Measurements from ENCODE around the gene MACROD2. TPM values are rescaled to one million over a fixed set of nuclear protein-coding genes. Genes with fewer than 3 reads are reported as not detected.

The MACROD2 gene
- total and polyA plus RNA-seq, 2 of the 4 experiments (the other 2 are of a cell fraction): not detected

- Histone ChIP-seq H3K79me1 (ENCODE audit: low read depth in 1 of 2, low read length in 2 of 2) (no peaks in the 10 kb centered on the region), H3K9me1 (ENCODE audit: insufficient read depth, low read length) (no peaks in the 10 kb centered on the region), H2BK5ac (ENCODE audit: low read depth, low read length, poor library complexity, severe bottlenecking) (no peak overlapping the region), H2BK20ac (ENCODE audit: low read depth, low read length) (no peak overlapping the region), H3K4ac (ENCODE audit: low read depth, low read length) (no peak overlapping the region), H2AFZ (replicated peaks; ENCODE audit: low read length, poor library complexity) (no peak overlapping the region), H4K91ac (ENCODE audit: insufficient read depth, low read depth, low read length) (no peak overlapping the region), H3K9ac (ENCODE audit: low read depth, low read length) (no peak overlapping the region), H2BK120ac (ENCODE audit: low read depth, low read length) (no peak overlapping the region), H3K36me3 (ENCODE audit: control insufficient read depth, insufficient read depth, low read length) (no peaks in the 10 kb centered on the region), H3K56ac (ENCODE audit: extremely low read depth, insufficient read depth, low read length) (no peak overlapping the region), H4K20me1 (ENCODE audit: insufficient read depth, low read length) (no peaks in the 10 kb centered on the region), H3K27me3 (ENCODE audit: control insufficient read depth, insufficient read depth, low read length) (no peaks in the 10 kb centered on the region), H3K4me2 (ENCODE audit: low read depth, low read length) (no peak overlapping the region), H3K23ac (ENCODE audit: low read depth, low read length) (no peak overlapping the region), H2AK5ac (ENCODE audit: low read depth, low read length) (no peak overlapping the region), H2BK15ac (ENCODE audit: low read depth, low read length) (no peak overlapping the region), H3K4me1 (ENCODE audit: control insufficient read depth, insufficient read depth, low read length) (no peaks in the 10 kb centered on the region), H3K4me3 (ENCODE audit: insufficient read depth, low read depth, low read length) (no peak overlapping the region), H3K9me3 (ENCODE audit: control insufficient read depth, insufficient read depth, low read length) (no peaks in the 10 kb centered on the region), H3K27ac (ENCODE audit: insufficient read depth, low read length) (no peak overlapping the region), H2AK9ac (replicated peaks; ENCODE audit: low read depth, low read length, poor library complexity) (no peak overlapping the region), H3K14ac (replicated peaks; ENCODE audit: low read depth, low read length) (no peak overlapping the region), H4K8ac (ENCODE audit: low read depth in 2 of 2, low read length in 2 of 2) (no peak overlapping the region), H3K18ac (ENCODE audit: low read depth, low read length) (no peak overlapping the region), H4K5ac (ENCODE audit: low read depth, low read length) (no peak overlapping the region)
- no TSS peak for BruUV-seq (replicated peaks)
- dilution Hi-C loops (cut with HindIII; ENCODE audit: low sequenced_read_pairs, unreplicated experiment) (no loop called here), intact Hi-C loops (cut with micrococcal nuclease) (no loop called here), in situ Hi-C loops (cut with MboI; ENCODE audit: low sequenced_read_pairs) (no loop called here)
- TF ChIP-seq CTCF (conservative IDR thresholded peaks at IDR 0.05; ENCODE audit: low read depth, low read length): no peak
- TF ChIP-seq CEBPB (IDR thresholded peaks at IDR 0.05; ENCODE audit: low read depth, low read length): no peak
- no peak for DNase-seq
- ATAC-seq (ENCODE audit: low read depth): no peak
- POLR2A ChIA-PET (ENCODE audit: unreplicated experiment): no interaction called here
- CTCF ChIA-PET: interaction anchor here (1.2 kb wide), 1 partner anchor 37 kb away, joined by 3 read pairs; no protein-coding TSS in a partner anchor
- WGBS, 2 experiments (ENCODE audit: extremely low coverage in 2 of 2, insufficient read length in 1 of 2): no CpG with 5 or more reads among the region's 10 CpGs
These were observed 711.8 kb downstream of the MACROD2 start for GRCh38 chr20:14707026-14707680.

Measured in IMR-90 (cell line).